ENCODE data around the gene PHF13.

The PHF13 gene

DNA sequence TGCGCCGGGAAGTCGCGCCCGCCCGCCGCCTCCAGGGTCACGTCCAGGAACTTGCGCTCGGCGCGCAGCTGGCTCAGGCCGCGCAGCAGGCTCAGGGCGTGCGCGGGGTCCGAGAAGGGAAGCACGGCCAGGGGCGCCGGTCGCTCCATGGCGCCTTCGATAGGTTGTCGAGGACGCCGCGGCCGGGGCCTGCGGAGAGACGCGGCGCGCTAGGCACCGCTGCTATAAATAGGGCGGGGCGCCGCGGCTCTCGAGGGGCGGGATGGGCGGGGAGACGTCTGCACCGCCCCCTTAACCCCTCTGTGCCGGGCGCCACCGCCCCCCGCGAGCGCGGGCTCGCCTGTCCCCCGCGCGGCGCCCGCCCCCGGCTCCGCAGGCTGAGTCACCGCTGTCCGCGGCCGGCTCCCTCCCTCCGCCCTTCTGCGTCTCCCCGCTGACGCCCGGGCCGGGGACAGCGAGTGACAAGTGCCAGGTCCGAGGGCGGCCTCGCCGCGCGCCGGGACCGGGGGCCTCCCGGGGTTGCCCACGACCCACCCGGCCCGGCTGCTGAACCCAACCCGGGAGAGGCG, 10.8 kb upstream of the PHF13 start, which contains the start of gene KLHL21:
TSS of gene KLHL21 (minus strand) at position 201 of the 569 bp plus-strand sequence. CDS start at position 149, 52 bp downstream.
- peak within 1 kb of the TSS; percentile 84 for H2AFZ ChIP-seq (ENCODE audit: low read length)
- H3K79me2 ChIP-seq (ENCODE audit: low read length), result peaks cover 47% of the 10 kb centered on the region
- peaks cover 27% of the 10 kb centered on the region for H3F3A ChIP-seq (ENCODE audit: insufficient read depth, low read length)
- TF ChIP-seq EZH2phosphoT487 (IDR thresholded peaks at IDR 0.05; ENCODE audit: low read length) (no peak), EZH2 (optimal IDR thresholded peaks at IDR 0.05; ENCODE audit: low read depth, low read length) (no peak)
- TF ChIP-seq, protein P1, sequence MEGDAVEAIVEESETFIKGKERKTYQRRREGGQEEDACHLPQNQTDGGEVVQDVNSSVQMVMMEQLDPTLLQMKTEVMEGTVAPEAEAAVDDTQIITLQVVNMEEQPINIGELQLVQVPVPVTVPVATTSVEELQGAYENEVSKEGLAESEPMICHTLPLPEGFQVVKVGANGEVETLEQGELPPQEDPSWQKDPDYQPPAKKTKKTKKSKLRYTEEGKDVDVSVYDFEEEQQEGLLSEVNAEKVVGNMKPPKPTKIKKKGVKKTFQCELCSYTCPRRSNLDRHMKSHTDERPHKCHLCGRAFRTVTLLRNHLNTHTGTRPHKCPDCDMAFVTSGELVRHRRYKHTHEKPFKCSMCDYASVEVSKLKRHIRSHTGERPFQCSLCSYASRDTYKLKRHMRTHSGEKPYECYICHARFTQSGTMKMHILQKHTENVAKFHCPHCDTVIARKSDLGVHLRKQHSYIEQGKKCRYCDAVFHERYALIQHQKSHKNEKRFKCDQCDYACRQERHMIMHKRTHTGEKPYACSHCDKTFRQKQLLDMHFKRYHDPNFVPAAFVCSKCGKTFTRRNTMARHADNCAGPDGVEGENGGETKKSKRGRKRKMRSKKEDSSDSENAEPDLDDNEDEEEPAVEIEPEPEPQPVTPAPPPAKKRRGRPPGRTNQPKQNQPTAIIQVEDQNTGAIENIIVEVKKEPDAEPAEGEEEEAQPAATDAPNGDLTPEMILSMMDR (IDR thresholded peaks at IDR 0.05; ENCODE audit: low read length), result no peak
- H3K9me2 ChIP-seq (replicated peaks; ENCODE audit: insufficient read depth, low read length), result no peaks in the 10 kb centered on the region
- no peaks in the 10 kb centered on the region for H3K9me3 ChIP-seq (replicated peaks; ENCODE audit: insufficient read depth, low read length)
- peak within 1 kb of the TSS; percentile 85 for H3K9ac ChIP-seq (ENCODE audit: low read length)
- peak within 1 kb of the TSS; percentile 81 for H3K4me3 ChIP-seq (ENCODE audit: low read length)
- peaks cover 8% of the 10 kb centered on the region; the same call in 1 of the 2 replicates for H4K20me1 ChIP-seq (ENCODE audit: insufficient read depth, low read length)
- H3K27me3 ChIP-seq (replicated peaks; ENCODE audit: insufficient read depth, low read length), result no peaks in the 10 kb centered on the region
- 0 out of 2 replicates have a peak, but pooled peaks cover 6% of the 10 kb centered on the region for H3K36me3 ChIP-seq (replicated peaks; ENCODE audit: insufficient read depth, low read length)
- peak; percentile 90 for DNase-seq
- H3K27ac ChIP-seq (ENCODE audit: low read length), result peak within 1 kb of the TSS; percentile 97
- peak within 1 kb of the TSS; percentile 81 for H3K4me2 ChIP-seq (ENCODE audit: low read depth, low read length)
- H3K4me1 ChIP-seq (ENCODE audit: low read length), result peaks cover 14% of the 10 kb centered on the region

DNA sequence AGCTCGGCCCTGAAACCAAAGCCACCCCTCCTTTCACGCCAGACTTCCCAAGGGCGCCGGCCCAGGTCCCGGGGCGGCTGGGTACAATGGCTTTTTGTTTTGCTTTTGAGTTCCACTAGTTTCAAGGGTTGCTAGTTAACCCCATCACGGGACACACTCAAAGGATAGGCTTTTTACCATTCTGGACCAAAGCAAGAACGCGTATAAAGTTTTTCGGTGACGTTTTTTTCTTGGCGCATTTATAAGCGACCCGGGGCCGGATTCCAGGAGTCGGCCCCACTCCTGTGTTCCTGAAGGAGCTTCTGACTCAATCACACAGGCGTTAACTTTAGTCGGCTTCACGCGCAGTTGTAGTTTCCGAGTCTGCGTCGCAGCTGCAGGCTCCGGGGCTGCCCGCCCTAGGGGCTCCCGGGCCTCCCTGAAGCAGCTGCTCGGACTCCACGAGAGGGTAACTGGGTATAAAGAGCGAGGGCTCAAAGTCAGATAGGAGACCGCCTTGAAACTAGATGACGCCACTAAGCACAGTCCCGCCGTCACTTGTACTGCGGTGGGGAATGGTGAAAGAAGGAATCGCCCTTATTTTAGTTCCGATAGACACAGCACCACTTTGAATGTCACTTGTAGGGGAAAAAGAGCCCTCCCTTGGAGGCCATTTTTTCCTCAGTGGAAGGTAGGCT, 10.2 kb upstream of the PHF13 start:
- Histone ChIP-seq H4K20me1 (ENCODE audit: insufficient read depth, low read length) (peaks cover 8% of the 10 kb centered on the region; the same call in 1 of the 2 replicates), H3K4me3 (ENCODE audit: low read length) (peak overlapping the region; percentile 70), H3F3A (ENCODE audit: insufficient read depth, low read length) (peaks cover 27% of the 10 kb centered on the region), H3K9ac (ENCODE audit: low read length) (peak overlapping the region; percentile 83), H3K4me2 (ENCODE audit: low read depth, low read length) (peak overlapping the region; percentile 58), H3K27me3 (replicated peaks; ENCODE audit: insufficient read depth, low read length) (no peaks in the 10 kb centered on the region), H3K79me2 (ENCODE audit: low read length) (peaks cover 40% of the 10 kb centered on the region), H3K4me1 (ENCODE audit: low read length) (peaks cover 14% of the 10 kb centered on the region), H3K9me3 (replicated peaks; ENCODE audit: insufficient read depth, low read length) (no peaks in the 10 kb centered on the region), H3K36me3 (replicated peaks; ENCODE audit: insufficient read depth, low read length) (0 out of 2 replicates have a peak, but pooled peaks cover 3% of the 10 kb centered on the region), H2AFZ (ENCODE audit: low read length) (peak overlapping the region; percentile 71), H3K9me2 (replicated peaks; ENCODE audit: insufficient read depth, low read length) (no peaks in the 10 kb centered on the region), H3K27ac (ENCODE audit: low read length) (peak overlapping the region; percentile 97)
- TF ChIP-seq, protein P1 (IDR thresholded peaks at IDR 0.05; ENCODE audit: low read length), result no peak
- TF ChIP-seq EZH2 (optimal IDR thresholded peaks at IDR 0.05; ENCODE audit: low read depth, low read length), result no peak
- no peak for TF ChIP-seq EZH2phosphoT487 (IDR thresholded peaks at IDR 0.05; ENCODE audit: low read length)
- peak; percentile 73 for DNase-seq

DNA sequence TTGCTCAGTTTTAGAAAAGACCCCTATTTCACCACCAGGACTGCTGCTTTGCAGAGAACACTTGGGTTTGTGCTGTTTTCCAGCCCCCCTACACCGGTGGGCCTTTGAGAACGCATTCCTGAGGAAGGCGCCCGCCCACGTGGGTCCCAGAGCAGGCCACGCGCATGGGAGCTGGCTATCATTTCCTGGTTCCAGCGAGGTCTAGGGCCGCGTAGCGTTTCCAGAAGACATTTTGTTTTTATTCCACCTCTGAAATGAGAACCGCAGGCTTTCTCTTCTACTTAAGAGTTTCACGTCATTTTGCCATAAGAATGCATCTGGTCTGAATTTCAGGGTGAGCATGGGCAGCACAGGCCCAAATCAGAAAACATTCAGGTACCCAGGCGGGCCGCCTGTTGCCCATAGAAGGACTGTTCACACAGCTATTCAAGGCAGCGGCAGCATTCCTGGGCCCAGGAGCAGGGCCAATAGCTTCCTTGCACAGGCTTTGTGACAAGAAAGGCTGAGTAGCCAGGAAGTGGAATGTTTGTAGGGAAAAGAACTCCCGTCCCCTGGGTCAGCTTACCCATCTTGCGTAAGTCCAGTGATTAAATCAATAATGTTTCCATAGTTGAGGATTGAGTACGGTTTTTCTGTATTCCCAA, 9.5 kb upstream of the PHF13 start:
- Histone ChIP-seq H4K20me1 (ENCODE audit: insufficient read depth, low read length) (peaks cover 6% of the 10 kb centered on the region; the same call in 1 of the 2 replicates), H3K4me3 (ENCODE audit: low read length) (peak overlapping the region; percentile 70), H3K9me3 (replicated peaks; ENCODE audit: insufficient read depth, low read length) (no peaks in the 10 kb centered on the region), H3K79me2 (ENCODE audit: low read length) (peaks cover 34% of the 10 kb centered on the region), H2AFZ (ENCODE audit: low read length) (peak overlapping the region; percentile 71), H3F3A (ENCODE audit: insufficient read depth, low read length) (peaks cover 27% of the 10 kb centered on the region), H3K27ac (ENCODE audit: low read length) (peak overlapping the region; percentile 97), H3K27me3 (replicated peaks; ENCODE audit: insufficient read depth, low read length) (no peaks in the 10 kb centered on the region), H3K36me3 (replicated peaks; ENCODE audit: insufficient read depth, low read length) (no peaks in the 10 kb centered on the region), H3K4me2 (ENCODE audit: low read depth, low read length) (peak overlapping the region; percentile 58), H3K4me1 (ENCODE audit: low read length) (peaks cover 14% of the 10 kb centered on the region), H3K9ac (ENCODE audit: low read length) (peak overlapping the region; percentile 83), H3K9me2 (replicated peaks; ENCODE audit: insufficient read depth, low read length) (no peaks in the 10 kb centered on the region)
- TF ChIP-seq, protein P1 (IDR thresholded peaks at IDR 0.05; ENCODE audit: low read length), result no peak
- TF ChIP-seq EZH2phosphoT487 (IDR thresholded peaks at IDR 0.05; ENCODE audit: low read length), result no peak
- no peak for TF ChIP-seq EZH2 (optimal IDR thresholded peaks at IDR 0.05; ENCODE audit: low read depth, low read length)
- no peak for DNase-seq
